Measurements from ENCODE around the gene TOMM70.

- TF ChIP-seq CTCF (IDR thresholded peaks at IDR 0.05) (no peak), POLR2A (IDR thresholded peaks at IDR 0.05) (no peak)
Measured at GRCh38 chr3:100411091-100411982, 10.4 kb upstream of the TOMM70 start.
